ENCODE measurements around the gene N4BP3. TPM values are rescaled to one million over a fixed set of nuclear protein-coding genes. Genes with fewer than 3 reads are reported as not detected.

N4BP3 gene
- total RNA-seq, 3 donors from 2014 or later (not counting 1 experiment from before 2014, with no cell fraction given) = 5.6 to 16.9 (median 9.0) TPM

DNA sequence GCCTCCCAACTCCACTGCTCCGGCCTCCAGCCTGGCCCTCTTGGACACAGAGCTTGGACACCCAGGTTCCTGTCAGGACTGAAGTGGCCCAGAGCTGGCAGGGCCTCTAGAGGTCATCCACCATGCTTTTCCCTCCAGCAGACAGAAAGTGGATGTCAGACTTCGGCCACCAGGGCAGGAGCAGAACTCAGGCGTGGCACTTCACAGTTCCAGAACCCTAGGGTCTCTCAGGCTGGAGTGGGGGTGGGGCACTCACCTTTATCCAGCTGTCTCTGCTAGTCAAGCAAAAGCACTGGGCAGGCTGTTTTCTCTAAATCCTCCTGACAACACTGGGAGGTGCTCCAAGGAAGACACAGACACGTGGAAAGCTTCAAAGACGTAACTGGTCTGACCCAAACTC is 35.6 kb upstream of the N4BP3 start:
- no peak for TF ChIP-seq CTCF (IDR thresholded peaks at IDR 0.05)
- H3K27ac Mint-ChIP-seq = no peak overlapping the region
- no peak overlapping the region for H3K4me3 Mint-ChIP-seq
- Histone ChIP-seq H3K27me3 (ENCODE audit: control insufficient read depth, insufficient read depth, low read length) (peaks cover 5% of the 10 kb centered on the region), H3K27ac (ENCODE audit: low read length) (no peak overlapping the region), H3K9me3 (ENCODE audit: control insufficient read depth, insufficient read depth, low read length) (no peaks in the 10 kb centered on the region), H3K4me1 (ENCODE audit: control insufficient read depth, insufficient read depth, low read length) (peaks cover 4% of the 10 kb centered on the region), H3K36me3 (ENCODE audit: control insufficient read depth, insufficient read depth, low read length) (no peaks in the 10 kb centered on the region), H3K4me3 (ENCODE audit: low read length) (no peak overlapping the region)
- WGBS (ENCODE audit: insufficient coverage) = 83% methylated on average over 4 of the region's 5 CpGs
- ATAC-seq (no peak), DNase-seq (no peak)
- H3K27me3 Mint-ChIP-seq (ENCODE audit: low read depth in 2 of 2) = peaks cover 14 to 16% of the 10 kb centered on the region in 2 donors
- no peaks in the 10 kb centered on the region for H3K36me3 Mint-ChIP-seq
- H3K4me1 Mint-ChIP-seq = no peaks in the 10 kb centered on the region
- H3K9me3 Mint-ChIP-seq = no peaks in the 10 kb centered on the region
- intact Hi-C loops (cut with micrococcal nuclease) = no loop called here

GRCh38 chr5:178078197-178079010 is 34.9 kb upstream of the N4BP3 start:
- Mint-ChIP-seq H3K36me3 (no peaks in the 10 kb centered on the region), H3K4me1 (no peaks in the 10 kb centered on the region), H3K9me3 (no peaks in the 10 kb centered on the region), H3K4me3 (no peak overlapping the region), H3K27ac (no peak overlapping the region), H3K27me3 (ENCODE audit: low read depth in 2 of 2) (peaks cover 18 to 20% of the 10 kb centered on the region in 2 donors)
- Histone ChIP-seq H3K4me1 (ENCODE audit: control insufficient read depth, insufficient read depth, low read length) (peaks cover 4% of the 10 kb centered on the region), H3K4me3 (ENCODE audit: low read length) (no peak overlapping the region), H3K9me3 (ENCODE audit: control insufficient read depth, insufficient read depth, low read length) (no peaks in the 10 kb centered on the region), H3K27ac (ENCODE audit: low read length) (no peak overlapping the region), H3K27me3 (ENCODE audit: control insufficient read depth, insufficient read depth, low read length) (peaks cover 5% of the 10 kb centered on the region), H3K36me3 (ENCODE audit: control insufficient read depth, insufficient read depth, low read length) (no peaks in the 10 kb centered on the region)
- TF ChIP-seq CTCF (IDR thresholded peaks at IDR 0.05) = no peak
- DNase-seq = no peak
- 80% methylated on average over 20 of the region's 22 CpGs for WGBS (ENCODE audit: insufficient coverage)
- ATAC-seq = no peak
- intact Hi-C loops (cut with micrococcal nuclease) = no loop called here

GRCh38 chr5:178080056-178080455 is 33.3 kb upstream of the N4BP3 start:
- Mint-ChIP-seq H3K27me3 (ENCODE audit: low read depth in 2 of 2) (peaks cover 23 to 31% of the 10 kb centered on the region in 2 donors), H3K9me3 (no peaks in the 10 kb centered on the region), H3K4me1 (no peaks in the 10 kb centered on the region), H3K27ac (no peak overlapping the region), H3K36me3 (no peaks in the 10 kb centered on the region), H3K4me3 (no peak overlapping the region)
- Histone ChIP-seq H3K4me3 (ENCODE audit: low read length) (no peak overlapping the region), H3K4me1 (ENCODE audit: control insufficient read depth, insufficient read depth, low read length) (peaks cover 4% of the 10 kb centered on the region), H3K36me3 (ENCODE audit: control insufficient read depth, insufficient read depth, low read length) (no peaks in the 10 kb centered on the region), H3K27me3 (ENCODE audit: control insufficient read depth, insufficient read depth, low read length) (peaks cover 5% of the 10 kb centered on the region), H3K9me3 (ENCODE audit: control insufficient read depth, insufficient read depth, low read length) (no peaks in the 10 kb centered on the region), H3K27ac (ENCODE audit: low read length) (no peak overlapping the region)
- ATAC-seq = no peak
- 81% methylated on average over 8 of the region's 8 CpGs for WGBS (ENCODE audit: insufficient coverage)
- DNase-seq = no peak
- intact Hi-C loops (cut with micrococcal nuclease) = no loop called here
- TF ChIP-seq CTCF (IDR thresholded peaks at IDR 0.05) = no peak
